ENCODE measurements around the gene FAM181B.

FAM181B gene, protein sequence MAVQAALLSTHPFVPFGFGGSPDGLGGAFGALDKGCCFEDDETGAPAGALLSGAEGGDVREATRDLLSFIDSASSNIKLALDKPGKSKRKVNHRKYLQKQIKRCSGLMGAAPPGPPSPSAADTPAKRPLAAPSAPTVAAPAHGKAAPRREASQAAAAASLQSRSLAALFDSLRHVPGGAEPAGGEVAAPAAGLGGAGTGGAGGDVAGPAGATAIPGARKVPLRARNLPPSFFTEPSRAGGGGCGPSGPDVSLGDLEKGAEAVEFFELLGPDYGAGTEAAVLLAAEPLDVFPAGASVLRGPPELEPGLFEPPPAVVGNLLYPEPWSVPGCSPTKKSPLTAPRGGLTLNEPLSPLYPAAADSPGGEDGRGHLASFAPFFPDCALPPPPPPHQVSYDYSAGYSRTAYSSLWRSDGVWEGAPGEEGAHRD

DNA sequence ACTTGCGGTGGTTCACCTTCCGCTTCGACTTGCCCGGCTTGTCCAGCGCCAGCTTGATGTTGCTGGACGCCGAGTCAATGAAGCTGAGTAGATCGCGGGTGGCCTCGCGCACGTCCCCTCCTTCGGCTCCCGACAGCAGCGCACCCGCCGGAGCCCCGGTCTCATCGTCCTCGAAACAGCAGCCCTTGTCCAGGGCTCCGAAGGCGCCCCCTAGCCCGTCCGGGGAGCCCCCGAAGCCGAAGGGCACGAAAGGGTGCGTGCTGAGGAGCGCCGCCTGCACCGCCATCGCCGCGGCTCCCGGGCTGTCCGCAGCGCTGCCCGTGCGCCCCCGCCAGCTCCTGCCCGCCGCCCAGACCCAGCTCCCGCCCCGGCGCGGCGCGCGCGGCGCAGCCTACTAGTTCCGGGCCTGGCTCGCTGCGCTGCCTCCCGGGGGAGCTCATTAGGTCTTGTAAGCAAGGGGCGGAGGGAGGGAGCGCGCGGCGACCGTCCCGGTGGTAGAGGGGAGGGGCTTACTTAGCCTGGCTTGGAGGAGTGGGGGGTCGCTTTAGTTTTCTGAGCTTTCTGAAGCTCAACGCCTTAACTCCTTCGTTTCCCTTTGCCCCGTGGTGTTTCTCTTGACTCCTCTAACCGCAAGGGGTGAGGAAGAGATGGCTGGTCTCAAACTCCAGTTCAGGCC lies at the start of gene FAM181B:
TSS of gene FAM181B (minus strand) at position 421 of the 676 bp plus-strand sequence. CDS start at position 286, 135 bp downstream.
- no peak for TF ChIP-seq GATA2 (IDR thresholded peaks at IDR 0.05; ENCODE audit: low read depth, low read length)
- no peak for TF ChIP-seq GATA3 (IDR thresholded peaks at IDR 0.05; ENCODE audit: low read depth, low read length)

DNA sequence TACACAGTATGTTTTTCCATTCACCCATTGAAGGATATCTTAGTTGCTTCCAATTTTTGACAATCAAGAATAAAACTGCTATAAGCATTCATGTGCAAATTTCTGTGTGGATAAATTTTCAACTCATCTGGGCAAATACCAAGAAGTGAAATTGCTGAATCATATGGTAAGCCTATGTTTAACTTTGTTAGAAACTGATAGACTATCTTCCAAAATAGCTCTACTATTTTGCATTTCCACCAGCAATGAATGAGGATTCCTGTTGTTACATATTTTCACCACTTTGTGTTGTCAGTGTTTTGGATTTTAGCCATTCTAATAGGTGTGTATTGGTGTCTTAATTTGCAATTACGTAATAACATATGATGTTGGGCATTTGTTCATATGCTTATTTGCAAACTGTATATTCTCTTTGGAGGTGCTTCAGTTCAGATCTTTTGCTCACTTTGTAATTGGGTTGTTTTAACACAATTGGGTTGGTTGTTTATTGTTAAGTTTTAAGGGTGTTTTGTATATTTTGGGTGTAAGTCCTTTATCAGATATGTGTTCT lies 49.2 kb upstream of the FAM181B start:
- TF ChIP-seq GATA2 (IDR thresholded peaks at IDR 0.05; ENCODE audit: low read depth, low read length): no peak
- TF ChIP-seq GATA3 (IDR thresholded peaks at IDR 0.05; ENCODE audit: low read depth, low read length): no peak

DNA sequence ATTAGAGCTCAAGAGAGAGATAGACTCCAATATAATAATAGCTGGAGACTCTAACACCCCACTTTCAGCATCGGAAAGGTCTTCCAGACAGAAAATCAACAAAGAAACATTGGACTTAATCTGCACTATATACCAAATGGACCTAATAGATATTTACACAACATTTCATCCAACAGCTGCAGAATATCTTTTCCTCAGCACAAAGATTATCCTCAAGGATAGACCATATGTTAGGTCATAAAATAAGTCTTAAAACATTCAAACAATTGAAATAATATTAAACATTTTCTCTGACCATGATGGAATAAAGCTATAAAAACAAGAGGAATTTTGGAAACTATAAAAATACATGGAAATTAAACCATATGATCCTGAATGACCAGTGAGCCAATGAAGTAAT lies 45.1 kb upstream of the FAM181B start:
- TF ChIP-seq GATA3 (IDR thresholded peaks at IDR 0.05; ENCODE audit: low read depth, low read length) (no peak), GATA2 (IDR thresholded peaks at IDR 0.05; ENCODE audit: low read depth, low read length) (no peak)

DNA sequence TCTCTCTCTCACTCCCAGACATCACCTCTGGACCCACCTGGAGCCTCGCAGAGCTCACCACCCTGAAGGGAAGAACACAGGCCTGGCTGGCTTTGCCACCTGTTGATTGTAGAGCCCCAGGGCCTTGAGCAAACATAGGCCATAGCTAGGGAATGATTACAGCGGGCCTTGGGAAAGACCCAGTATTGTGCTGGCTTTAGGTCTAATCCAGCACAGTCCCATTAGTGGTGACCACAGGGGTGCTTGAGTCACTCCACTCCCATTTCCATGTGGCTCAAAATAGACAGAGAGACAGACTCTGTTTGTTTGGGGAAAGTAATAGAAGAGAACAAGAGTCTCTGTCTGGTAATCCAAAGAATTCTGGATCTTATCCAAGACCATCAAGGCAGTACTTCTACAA lies 42.7 kb upstream of the FAM181B start:
- no peak for TF ChIP-seq GATA3 (IDR thresholded peaks at IDR 0.05; ENCODE audit: low read depth, low read length)
- TF ChIP-seq GATA2 (IDR thresholded peaks at IDR 0.05; ENCODE audit: low read depth, low read length): no peak

DNA sequence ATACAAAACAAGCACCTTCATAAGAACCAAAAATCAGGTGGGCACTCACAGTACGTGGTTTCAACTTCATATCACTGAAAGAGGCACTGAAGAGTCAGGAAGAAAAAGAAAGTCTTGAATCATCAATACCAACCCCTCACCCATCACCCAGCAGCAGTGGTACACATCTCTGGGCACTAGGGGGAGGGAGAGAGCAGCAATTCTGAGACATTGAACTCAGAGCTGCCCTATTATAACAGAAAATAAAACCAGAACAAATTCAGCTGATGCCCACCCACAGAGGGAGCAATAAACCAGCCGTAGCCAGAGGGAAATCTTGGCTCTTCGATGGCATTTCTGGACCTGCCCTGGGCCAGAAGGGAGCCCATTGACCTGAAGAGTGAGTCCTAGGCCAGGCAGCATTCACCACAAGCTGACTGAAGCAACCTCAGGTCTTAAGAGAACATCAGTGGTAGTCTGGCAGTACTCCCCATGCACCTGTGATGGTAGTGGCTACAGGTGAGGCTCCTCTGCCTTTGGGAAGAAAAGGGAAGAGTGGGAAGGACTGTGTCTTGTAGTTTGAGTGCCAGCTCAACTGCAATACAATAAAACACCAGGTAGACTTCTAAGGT lies 42.2 kb upstream of the FAM181B start:
- TF ChIP-seq GATA2 (IDR thresholded peaks at IDR 0.05; ENCODE audit: low read depth, low read length) (no peak), GATA3 (IDR thresholded peaks at IDR 0.05; ENCODE audit: low read depth, low read length) (no peak)

DNA sequence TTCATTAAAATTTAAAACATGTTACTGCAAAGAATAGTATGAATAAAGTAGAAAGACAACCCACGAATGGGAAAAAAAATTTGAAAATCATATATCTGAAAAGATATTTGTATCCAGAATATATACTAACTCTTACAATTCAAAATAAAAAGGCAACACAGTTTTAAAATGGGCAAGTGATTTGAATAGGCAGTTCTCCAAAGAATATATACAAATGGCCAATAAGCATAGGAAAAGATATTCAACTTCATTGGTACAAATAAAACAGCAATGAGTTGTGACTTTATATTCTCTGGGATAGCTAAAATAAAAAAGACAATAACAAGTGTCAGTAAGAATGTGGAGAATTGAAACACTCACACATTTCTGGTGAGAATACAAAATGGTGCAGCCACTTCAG lies 41.6 kb upstream of the FAM181B start:
- TF ChIP-seq GATA3 (IDR thresholded peaks at IDR 0.05; ENCODE audit: low read depth, low read length) (no peak), GATA2 (IDR thresholded peaks at IDR 0.05; ENCODE audit: low read depth, low read length) (no peak)

DNA sequence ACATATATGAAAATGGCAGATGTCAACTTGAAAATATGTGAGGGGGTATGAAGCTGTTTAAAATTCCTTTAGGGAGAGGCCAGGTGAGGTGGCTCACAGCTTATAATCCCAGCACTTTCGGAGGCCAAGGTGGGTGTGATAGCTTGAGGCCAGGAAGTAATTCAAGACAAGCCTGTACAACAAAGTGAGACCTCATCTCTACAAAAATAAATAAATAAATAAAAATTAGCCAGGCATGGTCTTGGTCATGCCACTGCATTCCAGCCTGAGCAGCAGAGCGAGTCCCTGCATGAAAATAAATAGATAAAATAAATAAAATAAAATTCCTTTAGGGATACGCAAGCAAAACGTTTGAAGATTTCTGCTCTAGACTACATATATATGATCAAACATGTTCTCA lies 38.1 kb upstream of the FAM181B start:
- TF ChIP-seq GATA3 (IDR thresholded peaks at IDR 0.05; ENCODE audit: low read depth, low read length) (no peak), GATA2 (IDR thresholded peaks at IDR 0.05; ENCODE audit: low read depth, low read length) (no peak)

DNA sequence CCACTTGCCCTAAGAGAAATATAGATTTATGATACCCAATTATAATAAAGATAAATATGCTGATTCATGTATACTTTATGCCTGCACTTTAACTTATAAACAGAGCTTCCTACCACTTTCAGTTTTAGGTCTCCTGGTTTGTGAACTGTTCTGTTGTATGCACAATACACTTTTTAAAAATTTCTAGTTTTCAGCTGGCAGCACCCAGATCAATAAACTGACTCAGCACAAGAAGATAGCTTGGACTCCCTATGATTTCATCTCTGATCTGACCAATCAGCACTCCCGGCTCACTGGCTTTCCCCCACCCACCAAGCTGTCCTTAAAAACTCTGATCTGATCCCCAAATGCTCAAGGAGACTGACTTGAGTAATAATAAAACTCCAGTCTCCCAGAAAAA lies 33.5 kb upstream of the FAM181B start:
- TF ChIP-seq GATA2 (IDR thresholded peaks at IDR 0.05; ENCODE audit: low read depth, low read length): no peak
- no peak for TF ChIP-seq GATA3 (IDR thresholded peaks at IDR 0.05; ENCODE audit: low read depth, low read length)

DNA sequence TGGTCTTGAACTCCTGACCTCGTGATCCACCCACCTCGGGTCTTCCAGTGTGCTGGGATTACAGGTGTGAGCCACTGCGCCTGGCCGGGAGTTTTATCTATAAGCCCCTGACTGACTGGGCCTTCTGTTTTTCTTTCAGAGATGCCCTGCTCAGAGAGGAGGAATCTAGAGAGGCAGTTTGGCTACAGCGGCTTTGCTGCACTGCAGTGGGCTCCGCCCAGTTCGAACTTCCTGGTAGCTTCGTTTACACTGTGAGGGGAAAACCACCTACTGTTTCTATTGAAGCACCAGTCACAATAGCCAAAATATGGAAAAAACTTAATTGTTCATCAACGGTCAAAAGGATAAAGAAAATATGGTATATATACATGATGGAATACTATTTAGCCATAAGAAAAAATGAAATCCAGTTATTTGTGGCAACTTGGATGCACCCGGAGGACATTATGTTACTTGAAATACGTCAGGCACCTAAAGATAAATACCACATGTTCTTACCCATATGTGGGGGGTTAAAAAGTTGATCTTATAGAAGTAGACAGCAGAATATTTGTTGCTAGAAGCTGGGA lies 31.9 kb upstream of the FAM181B start:
- TF ChIP-seq GATA2 (IDR thresholded peaks at IDR 0.05; ENCODE audit: low read depth, low read length): no peak
- no peak for TF ChIP-seq GATA3 (IDR thresholded peaks at IDR 0.05; ENCODE audit: low read depth, low read length)

DNA sequence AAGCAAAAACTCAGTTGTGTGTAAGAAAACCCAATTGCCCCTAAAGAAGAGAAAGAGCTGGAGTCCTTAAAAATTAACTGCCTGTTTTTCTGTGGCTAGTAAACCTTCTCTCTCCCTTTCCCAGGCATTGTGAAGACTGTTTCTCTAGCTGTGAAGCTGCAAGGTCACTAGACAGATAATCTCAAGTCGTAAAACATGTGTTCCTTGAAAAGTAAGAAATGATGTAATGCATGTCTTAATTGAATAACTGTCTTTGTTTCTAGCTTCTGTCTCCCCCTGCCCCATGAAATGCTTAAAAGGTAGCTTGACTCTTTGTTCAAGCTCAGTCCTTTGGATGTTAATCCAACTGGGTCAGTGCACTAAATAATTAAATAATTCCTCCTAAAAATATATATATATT lies 29.5 kb upstream of the FAM181B start:
- no peak for TF ChIP-seq GATA3 (IDR thresholded peaks at IDR 0.05; ENCODE audit: low read depth, low read length)
- no peak for TF ChIP-seq GATA2 (IDR thresholded peaks at IDR 0.05; ENCODE audit: low read depth, low read length)

DNA sequence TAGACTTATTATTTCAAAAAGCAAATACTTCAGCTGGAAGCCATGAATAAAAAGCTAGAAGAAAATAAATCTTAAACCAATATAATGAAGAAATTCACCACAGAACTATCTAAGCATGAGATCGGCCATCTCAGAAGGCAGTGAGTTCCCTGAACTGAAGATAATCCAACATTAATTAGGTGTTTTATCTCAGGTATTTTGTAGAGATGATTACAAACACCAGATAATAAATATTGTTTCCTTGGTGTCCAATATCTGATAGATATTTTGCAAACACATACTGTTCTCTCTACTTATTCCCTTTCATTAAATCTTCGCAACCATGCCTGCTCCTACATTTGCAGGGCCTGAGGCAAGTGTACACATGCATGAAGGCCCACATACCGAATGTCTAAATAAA lies 26.0 kb upstream of the FAM181B start:
- TF ChIP-seq GATA3 (IDR thresholded peaks at IDR 0.05; ENCODE audit: low read depth, low read length) (no peak), GATA2 (IDR thresholded peaks at IDR 0.05; ENCODE audit: low read depth, low read length) (no peak)

DNA sequence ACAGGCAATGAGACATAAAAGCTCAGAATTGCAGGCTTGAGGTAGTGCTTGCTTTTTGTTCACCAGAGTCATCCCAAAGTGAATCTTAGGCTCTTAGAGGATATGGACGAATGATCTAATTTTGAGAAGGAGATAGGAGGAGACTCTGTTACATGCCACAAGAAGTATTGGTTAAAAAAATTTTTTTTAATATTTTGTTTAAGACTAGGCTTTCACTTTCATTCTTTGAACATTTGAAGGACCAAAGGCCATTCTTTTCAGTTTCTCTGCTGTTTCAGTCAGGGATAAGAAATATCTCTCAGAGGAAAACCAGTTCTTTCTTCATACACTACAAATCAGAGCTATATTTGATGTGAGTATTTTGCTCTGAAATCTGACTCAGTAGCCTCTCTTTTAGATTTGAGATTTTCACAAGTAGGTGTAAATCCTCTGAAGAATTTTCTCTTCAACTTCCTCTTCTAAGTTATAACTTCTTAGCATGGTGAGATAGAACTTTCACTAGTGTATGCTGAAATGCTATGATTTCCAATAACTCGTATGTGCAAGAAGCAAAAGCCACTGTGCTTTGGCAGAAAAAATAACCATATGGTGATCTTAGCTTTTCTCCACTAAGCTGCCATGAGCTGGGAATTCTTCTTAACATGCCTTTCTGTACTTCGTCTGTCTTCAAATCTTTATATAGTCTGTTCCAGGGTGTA lies 24.1 kb upstream of the FAM181B start:
- TF ChIP-seq GATA3 (IDR thresholded peaks at IDR 0.05; ENCODE audit: low read depth, low read length) (no peak), GATA2 (IDR thresholded peaks at IDR 0.05; ENCODE audit: low read depth, low read length) (no peak)

DNA sequence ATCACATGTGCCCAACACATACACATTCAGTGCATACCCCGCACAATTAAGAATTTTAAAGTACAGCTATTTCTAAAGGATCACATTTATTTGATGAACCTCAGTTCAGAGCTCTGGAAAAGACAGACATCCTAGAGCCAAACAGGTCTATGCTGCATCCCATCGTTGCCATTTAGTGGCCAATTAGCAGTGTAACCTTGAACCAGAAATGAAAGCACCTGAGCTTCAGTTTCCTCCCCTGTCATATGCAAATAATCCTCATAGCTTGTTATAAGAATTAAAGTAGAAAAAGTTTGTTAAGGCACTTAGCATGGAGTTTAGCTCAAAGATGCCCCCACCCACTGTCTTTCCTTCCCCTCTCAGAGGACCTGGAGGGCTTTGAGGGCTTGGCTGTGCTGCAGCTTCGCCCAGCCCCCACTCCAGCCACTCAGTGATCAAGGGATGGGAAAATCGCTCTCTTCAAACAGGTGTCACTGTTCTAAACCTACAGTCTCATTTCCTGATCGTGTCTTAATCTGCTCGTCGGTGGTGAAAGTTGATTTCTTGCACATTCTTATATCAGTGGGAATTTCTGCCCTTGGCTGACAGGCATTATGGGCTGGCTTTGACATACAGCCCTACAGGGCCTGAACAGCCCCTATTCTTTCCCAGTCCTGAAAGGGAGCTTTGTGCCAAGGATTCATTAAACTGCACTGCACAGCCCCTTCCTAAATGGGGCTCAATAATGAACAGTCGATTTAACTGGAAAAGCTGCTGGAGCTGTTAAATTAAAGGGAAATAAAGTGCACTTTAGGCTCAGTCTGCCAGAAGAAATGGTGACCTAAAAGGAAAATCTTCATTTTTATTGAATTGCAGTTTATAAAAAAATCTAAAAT lies 23.3 kb upstream of the FAM181B start:
- no peak for TF ChIP-seq GATA2 (IDR thresholded peaks at IDR 0.05; ENCODE audit: low read depth, low read length)
- TF ChIP-seq GATA3 (IDR thresholded peaks at IDR 0.05; ENCODE audit: low read depth, low read length): no peak
